GM21825 (cell line): Measurements from ENCODE around the gene LRRC71.

Experiments used
- ATAC-seq: cut with Tn5 transposase; IDR thresholded peaks from one replicate; pipeline ENCODE4 v1.9.1; 2021; ENCODE audit warnings: mild to moderate bottlenecking, moderate library complexity; ENCODE audit not compliant: unreplicated experiment

LRRC71 gene

GRCh38 chr1:156905176-156905575 lies 15.3 kb upstream of the LRRC71 start:
- ATAC-seq = no peak

- ATAC-seq = no peak
Observed at GRCh38 chr1:156905651-156906050, 14.8 kb upstream of the LRRC71 start.

- ATAC-seq = no peak
Observed at GRCh38 chr1:156906206-156906906, 14.1 kb upstream of the LRRC71 start.

GRCh38 chr1:156908541-156908940 lies 11.9 kb upstream of the LRRC71 start:
- ATAC-seq = no peak

GRCh38 chr1:156908955-156909354 lies 11.5 kb upstream of the LRRC71 start:
- ATAC-seq = no peak

- ATAC-seq = no peak
Observed at GRCh38 chr1:156909671-156910070, 10.8 kb upstream of the LRRC71 start.

- no peak for ATAC-seq
Observed at GRCh38 chr1:156910309-156910782, 10.1 kb upstream of the LRRC71 start.

GRCh38 chr1:156911577-156912298 lies 8.7 kb upstream of the LRRC71 start:
- no peak for ATAC-seq

- ATAC-seq = no peak
Observed at GRCh38 chr1:156912310-156912709, 8.1 kb upstream of the LRRC71 start.

- ATAC-seq = no peak
Observed at GRCh38 chr1:156912861-156913808, 7.3 kb upstream of the LRRC71 start.

- no peak for ATAC-seq
Observed at GRCh38 chr1:156913809-156914387, 6.5 kb upstream of the LRRC71 start.

GRCh38 chr1:156914440-156914856 lies 6.0 kb upstream of the LRRC71 start:
- ATAC-seq = no peak

GRCh38 chr1:156921053-156921529 lies 659 bp downstream of the LRRC71 start:
- ATAC-seq = no peak

GRCh38 chr1:156922986-156923669 lies 2.7 kb downstream of the LRRC71 start:
- ATAC-seq = no peak

GRCh38 chr1:156923670-156924477 lies 3.4 kb downstream of the LRRC71 start:
- ATAC-seq = no peak

GRCh38 chr1:156924478-156925153 lies 4.2 kb downstream of the LRRC71 start:
- ATAC-seq = no peak

GRCh38 chr1:156925154-156926010 lies 5.0 kb downstream of the LRRC71 start:
- no peak for ATAC-seq

GRCh38 chr1:156926175-156926574 lies 5.7 kb downstream of the LRRC71 start:
- ATAC-seq = no peak
